HG03066 (cell line): Measurements from ENCODE around the gene F13B.
"Not testable (repeated sequence)": the region's sequence is repeated elsewhere in the genome, so short reads cannot be mapped to it uniquely, and the experiment has no call there.

Source experiments
- ATAC-seq: cut with Tn5 transposase; IDR thresholded peaks from one replicate; pipeline ENCODE4 v1.9.1; 2021; ENCODE audit warnings: low read depth; ENCODE audit not compliant: unreplicated experiment

Gene F13B

GRCh38 chr1:197066719-197067456, at the start of gene F13B:
TSS of gene F13B (minus strand) at chr1:197067260. CDS start at chr1:197067223, 37 bp downstream.
- no peak for ATAC-seq

DNA sequence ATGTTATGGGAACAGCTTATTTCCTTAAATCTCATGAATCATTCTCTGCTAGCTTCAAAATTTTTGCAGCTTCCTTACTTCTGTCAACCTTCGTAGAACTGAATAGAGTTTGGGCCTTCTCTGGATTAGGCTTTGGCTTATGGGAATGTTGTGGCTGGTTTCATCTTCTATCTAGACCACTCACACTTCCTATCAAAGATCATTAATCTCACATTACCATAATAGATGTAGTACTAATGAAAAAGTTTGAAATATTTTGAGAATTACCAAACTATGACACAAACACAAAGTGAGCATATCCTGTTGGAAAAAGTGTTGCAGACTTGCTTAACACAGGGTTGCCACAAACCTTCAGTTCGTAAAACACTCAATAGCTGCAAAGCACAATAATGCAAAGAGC, 49.1 kb upstream of the F13B start:
- ATAC-seq: no peak

DNA sequence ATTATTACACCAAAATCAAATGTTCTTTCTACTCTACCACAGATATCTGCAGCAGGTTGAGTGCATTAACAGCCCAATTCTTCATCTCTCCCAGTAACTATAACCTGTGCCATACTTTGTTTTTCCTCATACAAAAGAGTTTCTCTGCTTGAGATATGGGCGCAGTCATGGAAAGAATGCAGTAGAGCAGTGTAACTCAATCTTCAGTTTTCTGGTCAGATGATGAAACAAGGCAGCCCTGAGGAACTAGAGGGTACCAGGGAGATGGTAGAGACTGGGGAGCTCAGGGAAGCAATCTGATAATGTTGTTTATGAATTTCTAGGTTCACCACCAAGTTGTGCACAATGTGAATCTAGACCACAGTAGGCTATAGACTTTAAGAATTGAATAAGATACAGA, 39.8 kb upstream of the F13B start:
- no peak for ATAC-seq

DNA sequence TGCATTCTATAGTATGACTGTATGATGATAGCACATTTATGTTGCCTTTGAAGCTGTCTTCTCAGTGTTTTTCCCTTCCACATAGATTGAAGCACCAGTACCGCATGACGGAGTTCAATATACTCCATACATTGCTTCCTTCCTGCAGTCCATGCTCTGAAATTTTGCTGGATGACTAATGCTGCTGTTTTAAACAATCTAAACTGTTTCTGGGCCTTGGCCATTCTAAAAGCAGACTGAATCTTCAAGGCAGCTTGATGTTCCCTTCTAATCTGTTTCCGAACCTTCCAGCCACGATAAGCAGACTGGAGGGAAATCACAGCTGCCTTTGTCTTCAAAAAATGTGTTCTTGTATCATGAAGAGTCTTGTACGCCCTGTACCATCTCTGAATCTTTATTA, 36.2 kb upstream of the F13B start:
- ATAC-seq: no peak

DNA sequence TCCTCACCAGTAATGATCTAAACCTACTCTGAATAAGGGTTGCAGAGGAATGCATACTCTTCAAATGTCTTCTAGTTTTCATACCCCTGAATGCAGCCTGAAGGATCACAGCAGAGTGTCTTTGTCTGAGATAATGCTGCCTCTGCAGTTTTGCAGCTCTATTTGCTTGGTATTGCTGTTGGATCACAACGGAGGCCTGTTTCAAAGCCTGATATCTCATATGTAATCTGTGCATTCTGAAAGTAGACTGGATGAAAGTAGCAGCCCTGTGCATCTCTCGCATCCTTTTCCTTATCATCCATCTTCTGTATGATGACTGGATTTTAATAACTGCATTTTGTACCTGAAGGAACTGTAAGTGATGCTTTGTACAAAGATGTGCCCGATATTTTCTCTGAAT, 34.9 kb upstream of the F13B start:
- ATAC-seq: no peak

- no peak for ATAC-seq
Measured at GRCh38 chr1:197100677-197101076, 33.6 kb upstream of the F13B start.

DNA sequence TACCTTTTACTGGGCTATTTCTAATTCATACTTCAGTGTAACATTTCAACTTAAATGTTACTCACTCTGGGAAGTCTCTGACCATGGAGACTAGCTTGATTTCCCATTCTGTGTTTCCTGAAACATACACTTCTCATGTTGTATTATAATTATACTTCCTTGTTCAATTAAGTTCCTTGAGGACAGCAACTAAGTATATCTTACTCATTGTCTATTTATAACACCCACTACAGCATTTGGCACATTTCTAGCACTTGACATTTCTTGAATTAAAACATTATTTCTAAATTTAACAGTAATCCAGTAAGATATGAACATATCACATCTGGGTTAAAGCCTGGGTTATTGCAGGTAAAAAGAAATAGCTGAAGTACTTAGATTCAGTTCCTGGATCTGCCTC, 32.4 kb upstream of the F13B start:
- no peak for ATAC-seq

GRCh38 chr1:197096971-197097370, 29.9 kb upstream of the F13B start:
- ATAC-seq: not testable (repeated sequence)

DNA sequence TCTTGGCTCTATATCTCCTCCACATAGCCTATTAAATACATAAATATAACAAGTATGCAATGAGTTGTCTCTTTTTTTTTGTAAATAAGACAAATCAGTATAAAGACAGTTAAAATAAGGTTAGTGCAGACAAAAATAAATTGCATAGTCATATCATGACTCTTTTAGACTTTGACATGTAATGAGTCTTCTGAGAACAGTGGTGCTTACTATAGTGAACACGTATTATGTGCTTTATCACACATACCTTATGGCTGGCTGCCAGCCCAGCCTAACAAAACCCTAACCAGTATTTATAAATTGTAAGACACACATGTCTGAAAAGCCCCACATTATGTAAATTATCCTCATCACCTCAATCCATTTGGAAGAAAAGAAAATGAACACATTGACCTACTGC, 29.1 kb upstream of the F13B start:
- no peak for ATAC-seq

DNA sequence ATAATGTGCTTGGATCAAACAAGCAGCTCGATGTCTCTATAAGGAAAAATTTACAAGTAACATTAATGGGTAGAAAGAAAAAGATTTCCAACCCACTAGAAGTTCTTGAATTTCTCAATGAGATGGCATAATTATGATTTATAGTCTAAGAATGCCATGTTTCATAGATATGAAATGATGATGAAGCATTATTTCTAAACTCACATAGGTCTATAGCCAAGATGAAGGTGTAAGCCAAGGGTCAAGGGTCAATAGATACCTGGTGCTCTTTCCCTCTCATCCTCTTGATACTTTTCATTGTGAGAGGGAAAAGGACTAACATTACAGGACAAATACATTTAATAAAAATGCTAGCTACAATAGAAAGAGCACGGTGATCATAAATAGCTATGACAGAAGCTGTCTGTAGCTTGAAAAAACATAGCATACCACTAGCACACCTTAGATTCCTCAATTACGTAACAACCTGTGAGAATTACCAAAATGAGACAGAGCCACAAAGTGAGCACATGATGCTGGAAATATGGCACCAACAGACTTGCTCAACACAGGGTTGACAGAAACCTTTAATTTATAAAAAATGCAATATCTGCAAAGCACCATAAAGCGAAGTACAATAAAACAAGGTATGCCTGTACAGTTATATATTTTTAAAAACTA, 26.3 kb upstream of the F13B start:
- no peak for ATAC-seq

DNA sequence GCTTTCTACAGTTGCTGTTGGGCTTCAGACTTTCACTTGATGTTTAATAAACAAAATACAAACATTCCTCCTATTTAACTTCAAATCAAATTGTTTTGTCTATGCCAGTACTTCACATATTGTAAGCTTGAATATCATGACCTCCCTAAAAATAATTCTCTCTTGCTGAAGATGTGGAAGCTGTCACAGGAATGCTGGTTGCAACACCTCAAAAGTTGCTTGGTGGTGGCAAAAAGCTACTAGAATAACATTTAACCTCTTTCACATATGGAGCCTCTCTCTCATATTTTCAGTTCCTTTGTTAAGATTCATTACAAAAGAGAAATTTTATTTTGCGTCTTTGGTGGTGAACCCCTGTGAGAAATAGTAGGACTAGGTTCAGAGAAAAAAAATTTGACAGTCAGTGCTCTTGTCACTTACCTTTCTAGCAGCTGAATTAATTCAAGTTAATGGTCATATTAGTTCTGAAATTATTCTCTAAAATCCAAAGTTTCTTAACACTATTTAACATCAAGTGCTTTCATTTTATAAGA, 25.5 kb upstream of the F13B start:
- no peak for ATAC-seq

- no peak for ATAC-seq
Measured at GRCh38 chr1:197083474-197083873, 16.4 kb upstream of the F13B start.

GRCh38 chr1:197081117-197081753, 14.2 kb upstream of the F13B start:
- ATAC-seq: no peak

DNA sequence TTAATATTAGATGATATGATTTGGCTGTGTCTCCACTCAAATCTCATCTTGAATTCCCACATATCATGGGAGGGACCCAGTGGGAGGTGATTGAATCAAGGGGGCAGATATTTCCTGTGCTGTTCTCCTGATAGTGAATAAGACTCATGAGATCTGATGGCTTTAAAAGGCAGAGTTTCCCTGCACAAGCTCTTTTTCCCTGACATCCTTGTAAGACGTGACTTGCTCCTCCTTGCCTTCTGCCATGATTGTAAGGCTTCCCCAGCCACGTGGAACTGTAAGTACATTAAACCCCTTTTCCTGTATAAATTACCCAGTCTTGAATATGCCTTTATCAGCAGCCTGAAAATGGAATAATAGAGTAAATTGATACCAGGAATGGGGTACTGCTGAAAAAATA, 13.3 kb upstream of the F13B start:
- ATAC-seq: no peak

- ATAC-seq: no peak
Measured at GRCh38 chr1:197076585-197076984, 9.5 kb upstream of the F13B start.

- no peak for ATAC-seq
Measured at GRCh38 chr1:197073978-197074377, 6.9 kb upstream of the F13B start.

GRCh38 chr1:197067457-197067818, 378 bp upstream of the F13B start:
- ATAC-seq: no peak

GRCh38 chr1:197066277-197066676, 783 bp downstream of the F13B start:
- ATAC-seq: no peak

DNA sequence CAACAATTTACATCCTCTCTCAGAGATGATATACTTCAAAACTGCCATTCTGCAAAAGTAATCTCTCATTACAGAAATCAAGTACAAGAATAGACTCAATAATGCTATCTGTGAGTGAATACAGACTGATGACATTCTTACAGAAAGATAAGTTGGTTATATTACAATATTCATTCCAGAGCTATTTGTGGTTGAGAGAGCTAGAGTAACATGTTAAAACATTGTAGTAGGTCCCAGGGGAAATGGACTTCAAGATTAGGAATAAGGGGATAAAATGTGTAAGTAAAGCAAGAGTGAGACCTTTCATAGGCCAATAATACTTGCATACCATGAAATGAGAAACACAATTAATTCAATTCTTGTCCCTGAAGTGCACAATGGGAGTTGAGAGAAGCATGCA, 1.5 kb downstream of the F13B start:
- no peak for ATAC-seq

DNA sequence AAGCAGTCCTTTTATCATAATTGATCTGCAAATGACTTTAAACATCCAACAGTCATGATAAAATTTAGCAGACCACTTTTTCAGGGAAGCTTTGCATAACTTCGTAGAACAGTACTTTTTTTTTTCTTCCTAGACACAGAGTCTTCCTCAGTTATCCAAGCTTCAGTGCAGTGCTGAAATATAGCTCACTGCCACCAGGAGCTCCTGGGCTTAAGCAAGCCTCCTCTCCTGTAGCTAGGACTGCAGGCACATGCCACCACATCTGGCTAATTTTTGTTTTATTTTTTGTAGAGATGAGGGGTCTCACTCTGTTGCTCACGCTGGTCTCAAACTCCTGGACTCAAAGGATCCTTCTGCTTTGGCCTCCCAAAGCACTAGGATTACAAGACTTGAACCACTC, 3.8 kb downstream of the F13B start:
- ATAC-seq: no peak

DNA sequence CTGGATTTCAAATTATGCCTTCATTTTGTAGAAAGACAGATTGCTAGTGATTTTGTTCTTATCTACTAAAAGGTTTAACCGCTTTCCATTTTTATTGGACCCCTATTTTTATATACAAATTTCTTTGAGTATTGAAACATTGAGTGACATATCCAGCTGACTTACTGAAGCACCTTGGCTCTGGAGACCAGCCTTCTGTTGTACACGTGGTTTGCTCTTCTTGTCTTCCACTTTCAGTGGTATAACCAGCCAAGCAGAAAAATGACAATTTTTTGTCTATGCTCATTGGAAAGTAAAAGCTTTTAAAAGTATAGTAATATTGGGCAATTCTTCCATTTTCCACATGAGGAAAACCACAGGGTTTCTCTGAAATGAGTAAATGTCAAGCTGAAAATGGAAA, 4.4 kb downstream of the F13B start:
- ATAC-seq: peak; percentile 92

DNA sequence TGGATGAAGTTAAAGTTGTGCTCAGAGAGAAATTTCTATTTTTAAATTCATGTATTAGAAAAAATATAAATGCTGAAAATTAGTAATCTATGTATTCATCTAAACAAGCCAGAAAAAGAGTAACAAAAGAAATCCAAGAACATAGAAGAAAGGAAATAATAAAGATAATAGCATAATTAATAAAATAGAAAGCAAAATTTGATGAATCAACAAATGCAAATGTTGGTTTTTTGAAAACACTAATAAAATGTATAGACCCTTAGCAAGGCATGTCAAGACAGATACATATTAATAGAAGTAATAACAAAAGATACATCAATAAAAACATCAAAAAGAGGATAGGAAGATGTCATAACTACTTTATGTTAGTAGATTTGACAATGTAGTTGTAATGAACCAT, 18.0 kb downstream of the F13B start:
- no peak for ATAC-seq
